Kidney tubule cell (primary cell): ENCODE measurements around the gene GALNT14.

Experiments
- DNase-seq: peaks from one replicate; pipeline ENCODE4 v3.0.0-alpha.2; 2018; ENCODE audit warnings: low spot score

GALNT14 gene

DNA sequence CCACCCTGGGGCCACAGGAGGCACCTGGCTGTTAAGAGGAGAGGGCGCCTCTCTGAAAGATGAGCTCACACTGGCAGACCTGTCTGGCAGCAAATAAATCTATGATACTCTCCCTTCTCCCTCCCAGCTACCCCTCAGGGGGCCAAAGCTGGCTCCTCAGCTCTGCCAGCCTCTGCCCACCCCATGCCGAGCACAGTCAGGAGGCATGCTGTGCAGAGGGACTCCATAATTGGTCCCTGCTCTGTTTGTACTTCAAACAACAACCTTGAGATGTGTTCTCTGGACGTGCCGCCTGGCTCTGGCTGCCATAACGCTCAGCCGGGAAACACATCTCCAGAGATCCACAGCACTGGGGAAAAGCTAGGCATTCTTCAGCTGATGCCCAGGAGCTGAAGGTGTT is 126.7 kb downstream of the GALNT14 start:
- no peak for DNase-seq

DNA sequence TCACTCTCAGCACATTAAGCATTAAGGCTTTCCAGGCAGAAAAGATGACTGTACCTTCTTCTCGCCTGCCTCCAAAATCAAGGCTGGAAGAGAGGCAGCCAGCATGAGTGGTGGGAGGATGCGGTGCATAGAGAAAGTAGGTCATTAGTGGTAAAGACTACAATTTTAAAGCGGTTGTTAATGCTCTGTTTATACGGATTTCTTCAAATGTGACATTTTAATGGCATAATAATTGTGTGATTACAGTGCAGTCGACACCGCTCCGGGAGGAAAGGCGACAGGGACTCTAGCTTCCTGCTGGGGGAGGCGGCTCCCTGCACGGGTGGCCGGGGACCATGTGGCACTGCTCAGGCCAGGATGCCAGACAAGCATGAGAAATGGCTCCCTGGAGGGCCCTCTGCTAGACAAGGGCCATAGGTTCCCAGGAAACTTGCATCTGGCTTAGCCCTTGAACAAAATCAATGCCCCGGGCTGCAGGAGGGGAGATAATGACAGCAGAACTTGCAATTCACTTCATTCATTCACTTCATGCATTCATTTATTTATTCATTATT is 129.6 kb downstream of the GALNT14 start:
- no peak for DNase-seq

DNA sequence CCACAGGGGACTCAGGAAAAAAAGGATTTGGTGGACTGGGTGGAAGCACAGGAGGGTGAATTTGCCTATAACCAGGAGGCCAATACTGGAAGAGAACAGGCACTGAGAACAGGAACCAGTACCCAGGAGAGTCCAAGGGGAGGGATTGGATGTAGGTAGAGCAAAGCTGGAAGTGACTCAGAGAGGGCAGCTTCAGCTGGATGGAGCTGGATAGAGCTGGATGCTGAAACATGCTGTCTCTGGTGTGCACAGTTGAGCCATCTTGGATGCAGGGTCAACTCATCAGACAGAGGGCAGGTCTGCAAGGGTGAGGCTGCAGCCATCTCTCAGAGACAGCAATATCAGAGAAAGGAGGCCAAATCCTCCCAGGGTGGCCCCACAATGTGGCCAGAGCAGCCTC is 134.0 kb downstream of the GALNT14 start:
- DNase-seq = peak; percentile 46

GRCh38 chr2:31003749-31004148 is 134.5 kb downstream of the GALNT14 start:
- DNase-seq = no peak

GRCh38 chr2:31002537-31003150 is 135.6 kb downstream of the GALNT14 start:
- no peak for DNase-seq

GRCh38 chr2:31000970-31001369 is 137.3 kb downstream of the GALNT14 start:
- no peak for DNase-seq

DNA sequence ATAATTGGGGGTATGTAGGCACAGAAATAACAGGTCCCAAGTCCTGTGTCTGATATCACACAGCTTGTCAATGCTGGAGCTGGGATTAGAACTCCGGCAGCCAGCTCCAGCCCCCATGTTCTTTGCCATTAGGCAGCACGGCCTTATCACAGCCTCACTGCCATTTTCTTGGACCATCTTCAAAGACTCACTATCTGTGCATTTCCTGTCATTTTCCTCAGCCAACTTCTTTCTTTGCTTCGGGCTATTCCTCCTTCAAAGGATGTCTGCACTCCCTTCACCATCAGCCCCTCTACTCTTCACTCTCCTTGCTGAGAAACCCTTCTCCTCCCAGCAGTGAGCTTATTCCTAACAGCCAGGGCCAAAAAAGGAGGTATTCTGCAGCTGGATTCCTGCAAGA is 139.6 kb downstream of the GALNT14 start:
- no peak for DNase-seq

- no peak for DNase-seq
Measured at GRCh38 chr2:30997979-30998378, 140.3 kb downstream of the GALNT14 start.

- DNase-seq = no peak
Measured at GRCh38 chr2:30994227-30995056, 143.8 kb downstream of the GALNT14 start.

DNA sequence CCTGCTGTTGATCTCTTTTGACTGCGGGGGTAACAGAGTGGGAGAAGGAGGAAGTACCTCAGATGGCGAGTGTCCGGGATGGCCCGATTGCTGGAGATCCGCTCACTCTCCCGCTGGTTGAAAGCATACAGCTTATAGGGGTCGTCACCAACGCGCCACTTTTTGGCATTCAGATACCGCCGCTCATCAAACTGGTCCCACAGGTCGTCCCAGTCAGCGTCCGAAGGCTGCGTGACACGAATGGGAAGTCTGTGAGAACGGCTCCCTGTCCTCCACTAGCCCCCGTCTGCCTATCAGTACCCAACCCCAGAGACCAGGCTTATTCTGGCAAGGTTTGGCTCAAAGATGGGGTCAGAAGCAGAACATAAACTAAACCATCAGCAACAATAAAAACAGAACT is 145.5 kb downstream of the GALNT14 start:
- DNase-seq = no peak

DNA sequence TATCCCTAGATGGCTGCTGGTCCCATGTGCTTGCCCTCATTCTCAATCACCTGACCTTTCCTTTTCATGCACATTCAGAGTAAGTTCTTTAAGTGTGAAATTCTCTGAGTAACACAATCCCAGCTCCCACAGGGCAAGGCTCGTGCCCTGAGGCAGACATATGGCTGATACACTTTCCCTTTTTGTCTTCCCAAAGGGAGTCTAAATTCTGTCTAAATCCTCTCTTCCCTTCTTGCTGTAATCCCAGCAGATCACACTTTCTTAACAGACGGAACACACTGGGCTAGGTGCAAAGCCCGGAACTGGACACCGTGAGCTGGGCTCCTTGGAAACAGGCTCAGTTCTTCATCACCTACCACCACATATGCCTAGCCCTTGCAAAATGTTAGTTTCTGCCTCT is 147.6 kb downstream of the GALNT14 start:
- no peak for DNase-seq

DNA sequence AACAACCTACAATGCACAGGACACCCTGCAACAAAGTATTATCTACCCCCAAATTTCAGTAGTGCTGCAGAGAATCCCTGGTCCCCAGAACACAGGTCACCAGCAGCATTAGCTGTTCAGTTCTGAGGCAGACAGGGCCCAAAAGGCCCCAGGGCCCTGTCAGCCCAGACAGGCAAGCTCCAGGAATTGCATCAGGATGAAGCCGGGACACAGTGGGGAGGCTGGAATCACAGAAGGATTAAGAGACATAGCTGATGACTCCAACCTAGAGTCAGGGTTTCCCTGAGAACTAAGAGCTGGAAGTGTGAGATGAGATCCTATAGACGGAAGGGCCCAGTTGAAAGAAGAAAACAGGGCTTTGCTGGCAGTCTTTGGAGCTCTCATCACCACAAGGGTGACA is 148.1 kb downstream of the GALNT14 start:
- DNase-seq = no peak

GRCh38 chr2:30989746-30990145 is 148.5 kb downstream of the GALNT14 start:
- no peak for DNase-seq

DNA sequence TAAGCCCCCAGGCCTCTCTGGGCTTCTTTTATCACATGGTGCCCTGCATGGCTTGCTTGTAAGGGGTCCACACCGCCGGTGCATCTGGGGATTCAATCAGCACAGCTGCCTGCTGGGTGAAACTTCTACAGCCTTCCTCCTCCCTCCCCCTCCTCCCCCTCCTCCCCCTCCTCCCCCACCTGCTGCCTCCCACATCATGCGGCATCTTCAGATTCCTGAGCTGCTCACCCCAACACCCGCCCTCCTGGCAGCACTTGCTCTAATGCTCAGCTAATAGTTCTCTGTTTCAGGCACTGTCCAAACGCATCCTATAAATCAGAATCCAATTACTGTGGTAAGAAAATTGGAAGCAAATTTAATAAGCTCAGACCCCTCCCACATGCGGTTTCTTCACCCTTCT is 150.7 kb downstream of the GALNT14 start:
- DNase-seq = no peak

DNA sequence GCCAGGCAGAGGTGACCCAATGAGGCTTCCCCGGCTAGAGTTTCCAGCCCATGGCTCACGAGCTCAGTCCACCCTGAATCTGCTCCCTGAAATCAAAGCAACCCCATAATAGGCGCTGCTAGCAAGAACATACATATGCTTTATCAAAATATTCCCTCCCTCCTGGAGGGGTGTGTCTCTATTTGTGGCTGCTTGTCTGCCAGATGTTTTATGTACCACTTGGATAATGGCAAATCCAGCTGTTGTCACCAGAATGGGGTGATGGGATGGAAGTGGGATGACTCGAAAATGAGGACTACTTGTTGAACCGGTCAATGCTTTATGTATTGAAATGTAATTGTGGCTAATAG is 152.0 kb downstream of the GALNT14 start:
- no peak for DNase-seq

- no peak for DNase-seq
Measured at GRCh38 chr2:30985493-30986230, 152.6 kb downstream of the GALNT14 start.

- DNase-seq = no peak
Measured at GRCh38 chr2:30984148-30984547, 154.1 kb downstream of the GALNT14 start.

- no peak for DNase-seq
Measured at GRCh38 chr2:30981510-30981909, 156.7 kb downstream of the GALNT14 start.

GRCh38 chr2:30981096-30981495 is 157.1 kb downstream of the GALNT14 start:
- no peak for DNase-seq

DNA sequence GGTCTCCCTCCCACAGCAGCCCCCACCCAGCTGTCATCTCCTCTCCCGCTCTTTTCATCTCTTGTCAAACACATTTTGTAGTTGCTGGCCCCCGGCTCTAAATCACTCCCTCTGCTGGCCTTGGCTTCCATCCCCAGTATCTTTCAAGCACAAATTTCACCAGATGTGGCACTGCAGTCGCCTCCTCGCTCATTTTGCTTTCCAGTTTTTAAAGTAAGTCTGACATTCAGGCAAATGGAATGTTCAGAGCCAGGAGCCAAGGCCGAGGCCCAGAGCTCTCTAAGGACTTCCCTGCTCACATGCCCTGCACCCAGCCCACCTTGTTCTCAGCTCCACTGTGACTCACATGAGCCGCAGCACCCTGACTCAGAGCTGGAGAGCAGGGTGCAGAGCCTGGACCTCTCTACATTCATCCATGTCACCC is 158.4 kb downstream of the GALNT14 start:
- peak; percentile 98 for DNase-seq

DNA sequence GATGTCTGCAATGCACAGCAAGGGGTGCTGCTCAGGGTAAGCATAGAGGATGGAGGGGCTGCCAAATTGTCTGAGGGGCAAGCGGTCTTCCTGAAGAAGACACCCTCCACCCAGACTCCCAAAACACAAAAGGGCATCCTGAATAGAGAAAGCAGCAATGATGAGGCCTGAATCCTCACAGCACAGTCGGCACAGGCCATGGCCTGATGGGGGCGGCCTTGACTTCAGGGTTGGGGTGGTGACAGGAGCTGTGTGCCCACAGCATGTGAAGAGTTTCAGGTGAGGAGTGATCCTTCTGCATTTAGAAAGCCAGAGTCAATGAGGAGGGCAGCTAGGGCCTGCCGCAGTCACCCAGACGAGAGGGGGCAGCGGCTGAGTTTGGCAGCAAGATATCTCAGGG is 159.4 kb downstream of the GALNT14 start:
- no peak for DNase-seq

GRCh38 chr2:30978044-30978443 is 160.2 kb downstream of the GALNT14 start:
- no peak for DNase-seq

DNA sequence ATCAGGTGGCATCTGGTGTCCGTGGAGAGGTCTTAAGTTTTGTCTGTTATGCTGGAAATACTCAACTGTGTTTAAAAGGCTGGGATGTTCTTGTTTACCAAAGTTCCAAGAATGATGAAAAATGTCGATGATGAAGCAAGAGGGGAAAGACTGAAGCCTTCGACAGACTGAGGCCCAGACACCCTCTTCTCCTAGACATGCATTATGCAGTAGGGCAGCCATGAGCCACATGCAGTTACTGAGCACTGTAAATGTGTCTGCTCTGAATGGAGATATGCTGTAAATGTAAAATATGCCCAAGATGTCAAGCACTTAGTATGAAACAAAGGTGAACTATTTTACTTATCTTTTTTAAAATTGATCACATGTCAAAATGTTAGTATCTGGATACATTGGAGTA is 163.1 kb downstream of the GALNT14 start:
- DNase-seq = no peak
